CD14-positive monocyte (primary cell): ENCODE measurements around the gene CGN. TPM values are rescaled to one million over a fixed set of nuclear protein-coding genes. Genes with fewer than 3 reads are reported as not detected.

Experiments used
- DNase-seq, 3 donors: peaks; one replicate each; pipeline ENCODE4 v3.0.0-alpha.2; 2011 to 2022
- H2AFZ ChIP-seq: 2 replicates; pipeline ENCODE4 v1.6.0; 2012; ENCODE audit warnings: mild to moderate bottlenecking, low read depth, low read length, inconsistent platforms; ENCODE audit not compliant: insufficient read depth, poor library complexity, severe bottlenecking
- H3K27ac ChIP-seq, 2 donors: 1 replicate in 1 of 2; 2 replicates in 1 of 2; pipeline ENCODE4 v1.5.1; 2012 to 2013; ENCODE audit warnings: low read length in 2 of 2, control low read depth in 1 of 2, inconsistent platforms in 1 of 2, low read depth in 1 of 2, mild to moderate bottlenecking in 1 of 2
- H3K27me3 ChIP-seq, 2 donors: one replicate each; pipeline versions ENCODE4 v1.6.0 to v1.6.1; 2011 to 2013; ENCODE audit warnings: low read length in 2 of 2; ENCODE audit not compliant: control insufficient read depth in 2 of 2, insufficient read depth in 2 of 2
- H3K36me3 ChIP-seq, 2 donors: replicated peaks in 1 of 2; 1 replicate in 1 of 2; 2 replicates in 1 of 2; pipeline versions ENCODE4 v1.5.1 to v1.6.1; 2012 to 2013; ENCODE audit warnings: low read length in 2 of 2, control low read depth in 1 of 2, inconsistent platforms in 1 of 2, mild to moderate bottlenecking in 1 of 2; ENCODE audit not compliant: insufficient read depth in 2 of 2, control insufficient read depth in 1 of 2
- H3K4me1 ChIP-seq, 2 donors: 1 replicate in 1 of 2; 2 replicates in 1 of 2; pipeline versions ENCODE4 v1.5.1 to v1.6.1; 2012 to 2013; ENCODE audit warnings: low read length in 2 of 2, control low read depth in 1 of 2, inconsistent platforms in 1 of 2, mild to moderate bottlenecking in 1 of 2, moderate library complexity in 1 of 2; ENCODE audit not compliant: insufficient read depth in 2 of 2, control insufficient read depth in 1 of 2
- H3K4me2 ChIP-seq: replicated peaks from 2 replicates; pipeline ENCODE3; 2012; ENCODE audit warnings: low read length, moderate library complexity, mild to moderate bottlenecking; ENCODE audit not compliant: poor library complexity, severe bottlenecking; ENCODE audit errors: extremely low read depth
- H3K4me3 ChIP-seq, 3 experiments: fragments of 200-600 bp in 1 of 3; sonication (generic) in 1 of 3; replicated peaks in 1 of 3; 1 replicate in 2 of 3; 2 replicates in 1 of 3; pipeline ENCODE4 v1.5.1; 2011 to 2013; ENCODE audit warnings: low read length in 3 of 3, mild to moderate bottlenecking in 3 of 3, control low read depth in 2 of 3, low read depth in 2 of 3, inconsistent platforms in 1 of 3, moderate library complexity in 1 of 3
- H3K79me2 ChIP-seq: 2 replicates; pipeline ENCODE4 v1.6.0; 2012; ENCODE audit warnings: mild to moderate bottlenecking, control low read depth, inconsistent platforms, low read length, moderate library complexity; ENCODE audit not compliant: insufficient read depth
- H3K9ac ChIP-seq: 2 replicates; pipeline ENCODE4 v1.6.0; 2017; ENCODE audit warnings: low read length, mild to moderate bottlenecking; ENCODE audit not compliant: insufficient read depth, poor library complexity, severe bottlenecking
- H3K9me3 ChIP-seq, 2 donors: replicated peaks in 1 of 2; 1 replicate in 1 of 2; 2 replicates in 1 of 2; pipeline versions ENCODE4 v1.5.1 to v1.6.1; 2012 to 2013; ENCODE audit warnings: low read length in 2 of 2, control low read depth in 1 of 2; ENCODE audit not compliant: control insufficient read depth in 1 of 2, insufficient read depth in 1 of 2
- H4K20me1 ChIP-seq: 2 replicates; pipeline ENCODE4 v1.6.0; 2012; ENCODE audit warnings: mild to moderate bottlenecking, low read length, control low read depth, moderate library complexity; ENCODE audit not compliant: insufficient read depth
- H3K27ac Mint-ChIP-seq, 7 donors: one replicate each; pipeline ENCODE4 v1.8.0; 2020; ENCODE audit warnings: mild to moderate bottlenecking in 7 of 7, mixed read lengths in 7 of 7, moderate library complexity in 6 of 7, inconsistent platforms in 2 of 7
- H3K27me3 Mint-ChIP-seq, 3 donors: one replicate each; pipeline ENCODE4 v1.8.0; 2021 to 2022; ENCODE audit warnings: low read depth in 3 of 3, mild to moderate bottlenecking in 3 of 3, mixed read lengths in 3 of 3, moderate library complexity in 3 of 3, inconsistent platforms in 1 of 3
- H3K36me3 Mint-ChIP-seq, 2 donors: one replicate each; pipeline ENCODE4 v1.8.0; 2020; ENCODE audit warnings: mixed read lengths in 2 of 2, inconsistent platforms in 1 of 2, mild to moderate bottlenecking in 1 of 2
- H3K4me1 Mint-ChIP-seq: one replicate; pipeline ENCODE4 v1.8.0; 2020; ENCODE audit warnings: mild to moderate bottlenecking, mixed read lengths
- H3K4me3 Mint-ChIP-seq, 2 donors: one replicate each; pipeline ENCODE4 v1.8.0; 2020; ENCODE audit warnings: mild to moderate bottlenecking in 2 of 2, mixed read lengths in 2 of 2, moderate library complexity in 1 of 2
- H3K9me3 Mint-ChIP-seq, 7 donors: one replicate each; pipeline ENCODE4 v1.8.0; 2020 to 2022; ENCODE audit warnings: mixed read lengths in 7 of 7, mild to moderate bottlenecking in 6 of 7, moderate library complexity in 6 of 7, inconsistent platforms in 2 of 7
- CTCF ChIP-seq: fragments of 200-600 bp; IDR thresholded peaks from one replicate; pipeline ENCODE4 v1.8.0; 2022; ENCODE audit warnings: antibody characterized with exemption, mild to moderate bottlenecking
- WGBS: methylation state at CpG from one replicate; pipeline ENCODE4 v1.1.5; 2013; ENCODE audit warnings: missing lambda C conversion rate; ENCODE audit not compliant: insufficient coverage; 5-methylcytosine and 5-hydroxymethylcytosine counted together
- intact Hi-C, 2 donors: fragments of 100-400 bp; cut with micrococcal nuclease; formaldehyde crosslinking; loops; one replicate each; pipeline versions ENCODE4 v1.15.0 to v1.15.1; 2023
- polyA plus RNA-seq, 3 donors: library from polyadenylated mRNA; depleted of rRNA in 1 of 3; unstranded in 2 of 3; stranded (reverse) in 1 of 3; fragments of 300-500 nt in 2 of 3; fragments of >200 nt in 1 of 3; fragmentation: Illumina TruSeq in 2 of 3; gene quantifications; 1 replicate in 2 of 3; 2 replicates in 1 of 3; pipeline ENCODE4 v1.2.3, GENCODE V29; 2012 to 2021

Gene CGN
- polyA plus RNA-seq, 3 donors = not detected

DNA sequence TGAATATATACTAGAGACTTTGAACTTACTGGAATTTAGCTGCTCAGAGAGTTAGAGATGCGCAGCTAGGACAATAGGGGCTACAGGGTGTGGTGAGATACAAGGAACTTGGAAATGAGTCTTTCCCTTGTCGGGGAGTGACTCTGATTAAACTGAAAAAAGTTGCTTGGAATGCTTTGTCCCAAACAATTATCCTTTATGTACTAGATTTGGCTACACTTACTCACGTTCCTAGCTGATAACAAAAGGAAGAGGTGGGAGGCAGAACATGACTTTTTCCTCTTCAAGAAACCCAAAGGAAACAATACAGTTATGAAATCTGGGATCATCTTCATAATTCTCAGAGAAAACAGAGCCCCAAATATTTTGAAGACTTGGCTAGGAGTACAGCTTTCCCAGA is 6.9 kb upstream of the CGN start:
- no peaks in the 10 kb centered on the region for H3K9me3 Mint-ChIP-seq
- H3K9ac ChIP-seq = no peak overlapping the region
- H3K4me1 Mint-ChIP-seq = no peaks in the 10 kb centered on the region
- H3K79me2 ChIP-seq = no peaks in the 10 kb centered on the region
- no peak overlapping the region for H2AFZ ChIP-seq
- H3K27me3 Mint-ChIP-seq = peaks cover 16 to 22% (median 17%) of the 10 kb centered on the region in 3 donors
- TF ChIP-seq CTCF = no peak
- WGBS = 80% methylated on average over 1 of the region's 3 CpGs
- intact Hi-C loops = no loop called here
- DNase-seq = no peak
- no peak overlapping the region for H3K4me2 ChIP-seq
- H3K36me3 ChIP-seq = no peaks in the 10 kb centered on the region
- no peaks in the 10 kb centered on the region for H3K4me1 ChIP-seq
- no peak overlapping the region for H3K27ac ChIP-seq
- H3K27ac Mint-ChIP-seq = no peak overlapping the region
- H3K27me3 ChIP-seq = peaks cover 2 to 11% of the 10 kb centered on the region in 2 donors
- H3K9me3 ChIP-seq = no peaks in the 10 kb centered on the region
- H4K20me1 ChIP-seq = no peaks in the 10 kb centered on the region
- no peak overlapping the region for H3K4me3 ChIP-seq
- no peak overlapping the region for H3K4me3 Mint-ChIP-seq
- no peaks in the 10 kb centered on the region for H3K36me3 Mint-ChIP-seq

DNA sequence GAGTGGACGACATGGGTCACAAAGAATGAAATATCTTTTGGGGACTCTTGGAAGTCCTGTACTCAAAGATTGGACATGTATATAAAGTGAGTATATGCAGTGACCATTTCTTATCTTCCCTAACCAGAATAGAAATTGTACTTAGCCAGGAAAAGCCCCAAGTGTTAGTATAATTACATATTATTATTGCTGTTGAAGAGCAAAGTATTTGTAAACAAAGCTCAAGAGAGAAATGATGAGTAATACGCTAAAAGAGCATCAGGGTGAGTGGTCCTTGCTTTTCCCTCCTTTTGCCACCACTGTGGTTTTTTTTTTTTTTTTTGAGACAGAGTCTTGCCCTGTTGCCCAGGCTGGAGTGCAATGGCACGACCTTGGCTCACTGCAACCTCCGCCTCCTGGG is 6.4 kb upstream of the CGN start:
- Mint-ChIP-seq H3K4me1 (no peaks in the 10 kb centered on the region), H3K27ac (no peak overlapping the region), H3K36me3 (no peaks in the 10 kb centered on the region), H3K27me3 (peaks cover 21 to 27% (median 22%) of the 10 kb centered on the region in 3 donors), H3K9me3 (peaks cover 0 to 1% (median 0%) of the 10 kb centered on the region in 7 donors), H3K4me3 (no peak overlapping the region)
- Histone ChIP-seq H4K20me1 (no peaks in the 10 kb centered on the region), H3K4me1 (no peaks in the 10 kb centered on the region), H3K9me3 (no peaks in the 10 kb centered on the region), H3K4me2 (no peak overlapping the region), H3K36me3 (no peaks in the 10 kb centered on the region), H2AFZ (no peak overlapping the region), H3K27me3 (peaks cover 2 to 16% of the 10 kb centered on the region in 2 donors), H3K27ac (no peak overlapping the region), H3K4me3 (no peak overlapping the region), H3K9ac (no peak overlapping the region), H3K79me2 (no peaks in the 10 kb centered on the region)
- no CpG with 5 or more reads among the region's 4 CpGs for WGBS
- TF ChIP-seq CTCF = no peak
- intact Hi-C loops = no loop called here
- no peak for DNase-seq
